ENCODE data around the gene CCDC121. TPM values are rescaled to one million over a fixed set of nuclear protein-coding genes. Genes with fewer than 3 reads are reported as not detected.

Gene CCDC121
- total and polyA plus RNA-seq, 9 of the 15 experiments (the other 6 are each of a cell fraction or from before 2014, with no cell fraction given): 2.2 to 4.7 (median 4.1) TPM

GRCh38 chr2:27645197-27645596 lies 16.4 kb upstream of the CCDC121 start:
- H3K79me2 ChIP-seq (ENCODE audit: control insufficient read depth, insufficient read depth, low read length): no peaks in the 10 kb centered on the region
- no peak for ATAC-seq
- in situ Hi-C loops (cut with MboI): no loop called here
- H3K9me1 ChIP-seq (ENCODE audit: control insufficient read depth, insufficient read depth, low read length): no peaks in the 10 kb centered on the region
- DNase-seq (ENCODE audit: extremely low read depth in 1 of 4, low spot score in 3 of 4): no peak
- intact Hi-C loops (cut with micrococcal nuclease): no loop called here
- H2AFZ ChIP-seq (ENCODE audit: low read depth, low read length): no peak overlapping the region
- H3K36me3 ChIP-seq (ENCODE audit: control insufficient read depth, insufficient read depth, low read length): peaks cover 77% of the 10 kb centered on the region
- H4K20me1 ChIP-seq (replicated peaks; ENCODE audit: control insufficient read depth, insufficient read depth, low read length): no peaks in the 10 kb centered on the region
- no peaks in the 10 kb centered on the region for H3K27me3 ChIP-seq (ENCODE audit: control insufficient read depth in 2 of 2, insufficient read depth in 2 of 2, low read length in 2 of 2)
- peaks cover 0 to 6% of the 10 kb centered on the region in 2 experiments; a peak in 3 of 5 replicates for H3K4me1 ChIP-seq (replicated peaks in 1 of 2; ENCODE audit: control insufficient read depth in 2 of 2, insufficient read depth in 2 of 2, low read length in 2 of 2)
- H3K4me3 ChIP-seq: no peak overlapping the region
- H3K9ac ChIP-seq (ENCODE audit: insufficient read depth in 1 of 2, low read depth in 2 of 2, low read length in 2 of 2): no peak overlapping the region
- H3K27ac ChIP-seq (ENCODE audit: extremely low read depth, low read depth, low read length): no peak overlapping the region
- POLR2A ChIA-PET: interaction anchor here (0.6 to 2.0 kb wide), 4 partner anchors 14 to 216 kb away, joined by 3 to 5 read pairs (median 3); no protein-coding TSS in a partner anchor
- H3K9me3 ChIP-seq (replicated peaks; ENCODE audit: control insufficient read depth, insufficient read depth, low read depth, low read length): no peaks in the 10 kb centered on the region
- H3K4me2 ChIP-seq (ENCODE audit: insufficient read depth, low read length): no peak overlapping the region
- no peak for TF ChIP-seq TAF9B (IDR thresholded peaks at IDR 0.05; ENCODE audit: partially characterized antibody)
- TF ChIP-seq ZNF583 (CRISPR knock-in tag; IDR thresholded peaks at IDR 0.05): no peak
- no peak for TF ChIP-seq NONO (IDR thresholded peaks at IDR 0.05; ENCODE audit: low read depth in 2 of 2, low read length in 1 of 2)
- TF ChIP-seq NUFIP1 (IDR thresholded peaks at IDR 0.05; ENCODE audit: partially characterized antibody): no peak
- no peak for TF ChIP-seq TCF7 (IDR thresholded peaks at IDR 0.05; ENCODE audit: borderline replicate concordance)
- TF ChIP-seq EWSR1 (IDR thresholded peaks at IDR 0.05; ENCODE audit: borderline replicate concordance, low read depth, partially characterized antibody): no peak
- no peak for TF ChIP-seq SRSF9 (IDR thresholded peaks at IDR 0.05; ENCODE audit: borderline replicate concordance, low read depth, low read length)
- no peak for TF ChIP-seq FOS (IDR thresholded peaks at IDR 0.05; ENCODE audit: extremely low read depth, insufficient read length)
- no peak for TF ChIP-seq POLR2A (conservative IDR thresholded peaks at IDR 0.05)
- TF ChIP-seq PML (IDR thresholded peaks at IDR 0.05; ENCODE audit: low read length): no peak
- no peak for TF ChIP-seq ZNF277 (CRISPR knock-in tag; IDR thresholded peaks at IDR 0.05; ENCODE audit: borderline replicate concordance)
- no peak for TF ChIP-seq ZNF3 (CRISPR knock-in tag; IDR thresholded peaks at IDR 0.05)
- no peak for TF ChIP-seq E2F6 (IDR thresholded peaks at IDR 0.05; ENCODE audit: borderline replicate concordance in 1 of 2, extremely low read depth in 1 of 2, insufficient read depth in 1 of 2, insufficient read length in 1 of 2, low read depth in 1 of 2, low read length in 1 of 2, poor library complexity in 1 of 2, severe bottlenecking in 1 of 2)
- no peak for TF ChIP-seq KLF6 (CRISPR knock-in tag; IDR thresholded peaks at IDR 0.05; ENCODE audit: borderline replicate concordance)
- TF ChIP-seq ZMIZ1 (IDR thresholded peaks at IDR 0.05; ENCODE audit: low read depth in 2 of 2, low read length in 2 of 2): no peak
- no peak for TF ChIP-seq RBM34 (IDR thresholded peaks at IDR 0.05; ENCODE audit: borderline replicate concordance, insufficient read depth, low read length)
- no peak for TF ChIP-seq GABPB1 (CRISPR knock-in tag; IDR thresholded peaks at IDR 0.05)
- no TSS peak for BruUV-seq (replicated peaks)
- CTCF ChIA-PET (ENCODE audit: low intra/inter-chr PET ratio): no interaction called here
- FAIRE-seq: no peak

Measured in K562 (cell line).